NCI-H510A treated with DMSO at 0.1 percent for 48 hours (cell line): ENCODE data around the gene CEP85.
"Not testable (repeated sequence)": the region's sequence is repeated elsewhere in the genome, so short reads cannot be mapped to it uniquely, and the experiment has no call there.

Experiments used
- DNase-seq: peaks from one replicate; lab custom pipeline; 2025; lab: John Stamatoyannopoulos, UW

CEP85 gene

GRCh38 chr1:26221094-26221493 is 12.9 kb upstream of the CEP85 start:
- DNase-seq: no peak

GRCh38 chr1:26224606-26225005 is 9.4 kb upstream of the CEP85 start:
- DNase-seq: no peak

- no peak for DNase-seq
Observed at GRCh38 chr1:26225033-26225831, 8.8 kb upstream of the CEP85 start.

GRCh38 chr1:26230682-26231081 is 3.3 kb upstream of the CEP85 start:
- not testable (repeated sequence) for DNase-seq

- no peak for DNase-seq
Observed at GRCh38 chr1:26234644-26235370, 807 bp downstream of the CEP85 start.

- DNase-seq: peak; percentile 30
Observed at GRCh38 chr1:26237230-26237966, 3.4 kb downstream of the CEP85 start.

GRCh38 chr1:26239936-26240335 is 5.9 kb downstream of the CEP85 start:
- no peak for DNase-seq

GRCh38 chr1:26252718-26253117 is 18.7 kb downstream of the CEP85 start:
- no peak for DNase-seq

GRCh38 chr1:26254404-26254803 is 20.4 kb downstream of the CEP85 start:
- no peak for DNase-seq

- no peak for DNase-seq
Observed at GRCh38 chr1:26257222-26257621, 23.2 kb downstream of the CEP85 start.

- no peak for DNase-seq
Observed at GRCh38 chr1:26259005-26259404, 25.0 kb downstream of the CEP85 start.

- no peak for DNase-seq
Observed at GRCh38 chr1:26259578-26259977, 25.6 kb downstream of the CEP85 start.

GRCh38 chr1:26263212-26263611 is 29.2 kb downstream of the CEP85 start:
- no peak for DNase-seq

- no peak for DNase-seq
Observed at GRCh38 chr1:26265405-26265804, 31.4 kb downstream of the CEP85 start.

- no peak for DNase-seq
Observed at GRCh38 chr1:26268290-26269197, 34.5 kb downstream of the CEP85 start.

- DNase-seq: no peak
Observed at GRCh38 chr1:26269198-26269550, 35.2 kb downstream of the CEP85 start.

- DNase-seq: no peak
Observed at GRCh38 chr1:26274801-26275425, 40.9 kb downstream of the CEP85 start.

GRCh38 chr1:26275580-26276431 is 41.8 kb downstream of the CEP85 start:
- DNase-seq: peak; percentile 54

- no peak for DNase-seq
Observed at GRCh38 chr1:26276432-26276838, 42.4 kb downstream of the CEP85 start.

- no peak for DNase-seq
Observed at GRCh38 chr1:26277261-26277661, 43.3 kb downstream of the CEP85 start.
